Fibroblast of mammary gland (primary cell): ENCODE results near the gene MTHFD1.

Experiments
- DNase-seq: peaks from one replicate; pipeline ENCODE4 v3.0.0-alpha.2; 2010; ENCODE audit warnings: low read depth
- H3K4me3 ChIP-seq: 2 replicates; pipeline ENCODE4 v1.5.1; 2011; ENCODE audit warnings: low read depth, mild to moderate bottlenecking, low read length, moderate library complexity; ENCODE audit not compliant: control insufficient read depth
- TF ChIP-seq, protein P1 (sequence below): conservative IDR thresholded peaks from 2 replicates; pipeline ENCODE4 v1.5.1; 2011; ENCODE audit warnings: low read depth, low read length, inconsistent platforms; ENCODE audit not compliant: control insufficient read depth, insufficient read depth

The MTHFD1 gene

DNA sequence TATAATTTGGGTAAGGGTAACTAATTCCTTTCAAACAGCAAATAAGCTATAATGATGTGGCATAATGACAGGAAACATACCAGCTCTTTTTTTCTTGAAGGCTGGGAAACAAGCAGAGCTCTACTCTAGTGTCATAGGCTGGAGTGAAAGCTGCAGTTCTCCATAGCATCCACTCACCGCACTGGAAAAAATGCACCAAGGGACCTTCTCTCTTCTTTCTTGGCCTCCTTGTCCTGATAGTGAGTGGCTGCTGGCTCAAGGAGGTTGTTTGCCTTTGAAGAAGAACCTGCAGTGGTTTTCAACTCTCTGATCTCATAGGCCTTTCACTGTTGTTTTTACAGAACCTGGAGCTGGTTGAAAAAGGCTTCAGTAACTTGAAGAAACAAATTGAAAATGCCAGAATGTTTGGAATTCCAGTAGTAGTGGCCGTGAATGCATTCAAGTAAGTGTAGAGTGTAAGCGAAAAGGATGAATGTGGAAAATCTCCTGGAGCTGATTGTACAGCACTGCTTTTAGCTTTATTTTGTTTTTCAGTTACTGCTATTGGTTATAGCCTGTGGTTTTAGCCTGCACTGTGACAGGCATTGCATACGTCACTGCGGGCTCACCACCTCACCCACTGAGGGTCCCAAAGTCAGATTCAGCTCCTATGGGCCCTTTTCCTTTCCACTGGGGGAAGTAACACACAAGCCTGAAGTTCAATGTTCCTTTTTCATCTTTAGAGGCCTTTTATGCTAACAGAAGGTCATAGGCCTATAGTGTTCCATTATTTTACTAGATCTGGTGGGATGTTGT, 59.9 kb downstream of the MTHFD1 start:
- DNase-seq = no peak
- TF ChIP-seq, protein P1, sequence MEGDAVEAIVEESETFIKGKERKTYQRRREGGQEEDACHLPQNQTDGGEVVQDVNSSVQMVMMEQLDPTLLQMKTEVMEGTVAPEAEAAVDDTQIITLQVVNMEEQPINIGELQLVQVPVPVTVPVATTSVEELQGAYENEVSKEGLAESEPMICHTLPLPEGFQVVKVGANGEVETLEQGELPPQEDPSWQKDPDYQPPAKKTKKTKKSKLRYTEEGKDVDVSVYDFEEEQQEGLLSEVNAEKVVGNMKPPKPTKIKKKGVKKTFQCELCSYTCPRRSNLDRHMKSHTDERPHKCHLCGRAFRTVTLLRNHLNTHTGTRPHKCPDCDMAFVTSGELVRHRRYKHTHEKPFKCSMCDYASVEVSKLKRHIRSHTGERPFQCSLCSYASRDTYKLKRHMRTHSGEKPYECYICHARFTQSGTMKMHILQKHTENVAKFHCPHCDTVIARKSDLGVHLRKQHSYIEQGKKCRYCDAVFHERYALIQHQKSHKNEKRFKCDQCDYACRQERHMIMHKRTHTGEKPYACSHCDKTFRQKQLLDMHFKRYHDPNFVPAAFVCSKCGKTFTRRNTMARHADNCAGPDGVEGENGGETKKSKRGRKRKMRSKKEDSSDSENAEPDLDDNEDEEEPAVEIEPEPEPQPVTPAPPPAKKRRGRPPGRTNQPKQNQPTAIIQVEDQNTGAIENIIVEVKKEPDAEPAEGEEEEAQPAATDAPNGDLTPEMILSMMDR = no peak
- no peak overlapping the region for H3K4me3 ChIP-seq

DNA sequence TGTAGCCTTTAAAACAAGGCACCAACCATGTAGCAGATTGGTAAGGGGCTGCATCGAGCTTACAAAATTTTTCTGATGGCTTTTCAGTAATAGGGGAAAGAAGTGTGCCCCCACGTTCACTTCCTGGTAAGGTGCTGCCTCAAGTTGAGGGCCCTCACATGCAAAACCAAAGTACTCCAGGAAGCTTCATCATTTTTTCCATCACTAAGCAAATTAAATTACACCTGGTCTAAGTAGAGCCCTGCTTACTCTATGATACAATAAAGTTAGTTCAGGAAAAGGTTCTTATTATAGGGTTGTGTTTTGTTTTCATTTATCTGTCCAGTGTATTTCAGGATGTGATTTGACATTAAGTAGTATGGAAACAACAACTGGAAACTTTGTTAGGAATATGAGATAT, 62.1 kb downstream of the MTHFD1 start:
- TF ChIP-seq, protein P1 = no peak
- no peak overlapping the region for H3K4me3 ChIP-seq
- no peak for DNase-seq

DNA sequence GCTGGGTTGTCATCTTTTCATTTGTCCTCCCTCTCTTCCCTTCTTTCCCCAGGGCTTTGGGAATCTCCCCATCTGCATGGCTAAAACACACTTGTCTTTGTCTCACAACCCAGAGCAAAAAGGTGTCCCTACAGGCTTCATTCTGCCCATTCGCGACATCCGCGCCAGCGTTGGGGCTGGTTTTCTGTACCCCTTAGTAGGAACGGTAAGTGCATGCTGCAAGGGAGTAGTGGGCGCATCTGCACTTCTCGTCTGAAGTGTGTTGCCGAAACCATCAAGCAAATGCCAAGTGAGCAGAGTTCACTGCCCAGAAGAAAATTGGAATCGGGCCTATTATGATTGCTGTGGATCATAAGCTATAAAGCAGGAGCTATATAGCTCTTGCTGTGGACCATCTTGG, 66.5 kb downstream of the MTHFD1 start:
- H3K4me3 ChIP-seq = no peak overlapping the region
- TF ChIP-seq, protein P1 = no peak
- DNase-seq = no peak

DNA sequence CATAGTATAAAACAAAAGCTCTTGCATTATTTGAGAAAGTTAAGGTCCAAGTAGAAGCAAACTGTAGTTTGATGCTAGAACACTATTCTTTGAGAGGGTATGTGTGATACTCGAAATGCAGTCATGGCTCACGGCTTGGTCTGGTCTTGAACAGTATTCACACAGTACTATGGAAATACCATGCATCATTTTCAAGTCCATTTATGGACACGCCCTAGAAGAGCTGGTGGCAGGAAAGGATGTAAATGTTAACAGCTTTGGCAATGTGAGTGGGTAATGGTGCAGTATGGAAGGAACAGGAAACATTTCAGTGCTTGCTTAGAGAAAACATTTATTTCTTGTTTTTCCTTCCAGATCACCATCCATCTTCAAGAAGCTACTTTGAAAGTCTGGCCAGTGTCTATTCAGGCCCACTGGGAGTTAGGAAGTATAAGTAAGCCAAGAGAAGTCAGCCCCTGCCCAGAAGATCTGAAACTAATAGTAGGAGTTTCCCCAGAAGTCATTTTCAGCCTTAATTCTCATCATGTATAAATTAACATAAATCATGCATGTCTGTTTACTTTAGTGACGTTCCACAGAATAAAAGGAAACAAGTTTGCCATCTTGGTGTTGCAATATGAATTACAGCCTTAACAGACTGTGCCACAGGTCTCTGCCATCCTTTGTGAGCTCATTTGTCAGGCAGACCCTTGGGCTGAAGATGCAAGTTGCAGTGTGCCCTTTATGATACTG, 71.4 kb downstream of the MTHFD1 start:
- DNase-seq = no peak
- TF ChIP-seq, protein P1 = no peak
- no peak overlapping the region for H3K4me3 ChIP-seq

DNA sequence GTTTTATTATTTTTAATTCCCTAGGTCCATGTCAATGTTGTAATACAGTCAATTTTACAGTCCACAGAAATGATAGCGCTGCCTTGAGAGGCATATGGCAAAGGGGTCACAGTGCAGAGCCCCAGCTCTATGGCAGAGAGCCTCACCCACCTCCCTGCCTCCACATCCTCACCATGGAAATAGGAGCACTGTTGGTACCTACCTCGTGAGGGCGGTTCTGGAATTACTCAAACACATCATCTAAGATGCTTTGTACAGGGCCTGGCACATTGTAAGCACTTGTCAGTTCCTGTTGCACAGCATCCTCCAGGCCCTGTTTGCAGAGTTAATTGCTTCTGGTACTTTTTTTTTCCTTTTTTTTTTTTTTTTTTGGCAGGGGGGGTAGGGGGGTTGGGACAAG, 73.1 kb downstream of the MTHFD1 start:
- no peak overlapping the region for H3K4me3 ChIP-seq
- no peak for DNase-seq
- TF ChIP-seq, protein P1 = no peak

DNA sequence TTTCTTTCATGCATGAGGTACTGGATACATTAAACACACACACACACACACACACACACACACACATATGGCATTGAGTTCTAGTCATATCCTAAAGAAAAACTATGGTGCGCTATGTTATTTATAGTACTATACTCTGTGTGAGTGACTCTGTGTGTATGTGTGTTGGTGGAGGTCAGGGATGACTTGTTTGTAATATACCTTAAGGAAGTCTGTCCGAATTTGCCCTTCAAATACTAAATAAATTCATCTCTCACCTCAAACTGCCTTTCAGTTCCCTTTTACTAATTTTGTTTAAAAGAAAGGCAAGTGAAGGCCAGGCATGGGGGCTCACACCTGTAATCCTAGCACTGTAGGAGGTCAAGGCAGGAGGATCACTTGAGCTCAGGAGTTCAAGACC, 75.0 kb downstream of the MTHFD1 start:
- DNase-seq = no peak
- TF ChIP-seq, protein P1 = no peak
- no peak overlapping the region for H3K4me3 ChIP-seq
